CD4-positive, alpha-beta T cell treated with Interleukin-15 for 4 hours (primary cell): Measurements from ENCODE around the gene TXN.
"Not testable (repeated sequence)": the region's sequence is repeated elsewhere in the genome, so short reads cannot be mapped to it uniquely, and the experiment has no call there.

Experiments
- DNase-seq: peaks from one replicate; pipeline ENCODE4 v3.0.0-alpha.2; 2020; ENCODE audit warnings: low spot score

TXN gene

GRCh38 chr9:110257097-110257841 lies 962 bp upstream of the TXN start:
- no peak for DNase-seq

GRCh38 chr9:110255463-110256379 lies 586 bp downstream of the TXN start:
- DNase-seq, result peak; percentile 22

- no peak for DNase-seq
Observed at GRCh38 chr9:110255034-110255462, 1.3 kb downstream of the TXN start.

- no peak for DNase-seq
Observed at GRCh38 chr9:110254500-110254899, 1.8 kb downstream of the TXN start.

- no peak for DNase-seq
Observed at GRCh38 chr9:110252509-110253139, 3.7 kb downstream of the TXN start.

- not testable (repeated sequence) for DNase-seq
Observed at GRCh38 chr9:110251770-110252169, 4.5 kb downstream of the TXN start.

GRCh38 chr9:110251212-110251611 lies 5.1 kb downstream of the TXN start:
- no peak for DNase-seq

- no peak for DNase-seq
Observed at GRCh38 chr9:110249603-110250002, 6.7 kb downstream of the TXN start.

GRCh38 chr9:110248361-110248760 lies 7.9 kb downstream of the TXN start:
- no peak for DNase-seq

- no peak for DNase-seq
Observed at GRCh38 chr9:110246214-110246613, 10.1 kb downstream of the TXN start.

GRCh38 chr9:110244616-110245015 lies 11.7 kb downstream of the TXN start:
- DNase-seq, result no peak

GRCh38 chr9:110241858-110242321 lies 14.4 kb downstream of the TXN start:
- no peak for DNase-seq

- DNase-seq, result no peak
Observed at GRCh38 chr9:110241260-110241857, 14.9 kb downstream of the TXN start.

GRCh38 chr9:110240198-110240597 lies 16.1 kb downstream of the TXN start:
- DNase-seq, result no peak

- no peak for DNase-seq
Observed at GRCh38 chr9:110228321-110228720, 28.0 kb downstream of the TXN start.

GRCh38 chr9:110224583-110224982 lies 31.7 kb downstream of the TXN start:
- no peak for DNase-seq

GRCh38 chr9:110220809-110221208 lies 35.5 kb downstream of the TXN start:
- DNase-seq, result no peak

- peak; percentile 40 for DNase-seq
Observed at GRCh38 chr9:110217656-110218099, 38.6 kb downstream of the TXN start.

GRCh38 chr9:110214586-110215355 lies 41.5 kb downstream of the TXN start:
- DNase-seq, result no peak

GRCh38 chr9:110214090-110214489 lies 42.2 kb downstream of the TXN start:
- no peak for DNase-seq

- no peak for DNase-seq
Observed at GRCh38 chr9:110213413-110214044, 42.8 kb downstream of the TXN start.
